GM13977 (cell line): ENCODE measurements around the gene SPG11.
"Not testable (repeated sequence)": the region's sequence is repeated elsewhere in the genome, so short reads cannot be mapped to it uniquely, and the experiment has no call there.

Experiments used
- DNase-seq: peaks from one replicate; pipeline ENCODE4 v3.0.0; 2012; ENCODE audit warnings: low spot score
- in situ Hi-C: fragments of 300-500 bp; cut with MboI; formaldehyde crosslinking; loops from one replicate; pipeline ENCODE4 v1.12.0; 2022; ENCODE audit warnings: low sequenced_read_pairs, low pct_unique_long_range_greater_than_20kb, mixed read lengths, inconsistent platforms; ENCODE audit not compliant: unreplicated experiment
- TF ChIP-seq, protein P1 (sequence below): IDR thresholded peaks from 2 replicates; pipeline ENCODE4 v1.5.1; 2012; ENCODE audit warnings: mild to moderate bottlenecking, control low read depth; ENCODE audit not compliant: insufficient read depth; ENCODE audit errors: extremely low read depth, missing control alignments

Gene SPG11

GRCh38 chr15:44654858-44655257 is 8.6 kb downstream of the SPG11 start:
- no peak for DNase-seq
- in situ Hi-C loops = no loop called here
- TF ChIP-seq, protein P1, sequence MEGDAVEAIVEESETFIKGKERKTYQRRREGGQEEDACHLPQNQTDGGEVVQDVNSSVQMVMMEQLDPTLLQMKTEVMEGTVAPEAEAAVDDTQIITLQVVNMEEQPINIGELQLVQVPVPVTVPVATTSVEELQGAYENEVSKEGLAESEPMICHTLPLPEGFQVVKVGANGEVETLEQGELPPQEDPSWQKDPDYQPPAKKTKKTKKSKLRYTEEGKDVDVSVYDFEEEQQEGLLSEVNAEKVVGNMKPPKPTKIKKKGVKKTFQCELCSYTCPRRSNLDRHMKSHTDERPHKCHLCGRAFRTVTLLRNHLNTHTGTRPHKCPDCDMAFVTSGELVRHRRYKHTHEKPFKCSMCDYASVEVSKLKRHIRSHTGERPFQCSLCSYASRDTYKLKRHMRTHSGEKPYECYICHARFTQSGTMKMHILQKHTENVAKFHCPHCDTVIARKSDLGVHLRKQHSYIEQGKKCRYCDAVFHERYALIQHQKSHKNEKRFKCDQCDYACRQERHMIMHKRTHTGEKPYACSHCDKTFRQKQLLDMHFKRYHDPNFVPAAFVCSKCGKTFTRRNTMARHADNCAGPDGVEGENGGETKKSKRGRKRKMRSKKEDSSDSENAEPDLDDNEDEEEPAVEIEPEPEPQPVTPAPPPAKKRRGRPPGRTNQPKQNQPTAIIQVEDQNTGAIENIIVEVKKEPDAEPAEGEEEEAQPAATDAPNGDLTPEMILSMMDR = no peak

GRCh38 chr15:44647637-44648036 is 15.8 kb downstream of the SPG11 start:
- no peak for DNase-seq
- in situ Hi-C loops = no loop called here

DNA sequence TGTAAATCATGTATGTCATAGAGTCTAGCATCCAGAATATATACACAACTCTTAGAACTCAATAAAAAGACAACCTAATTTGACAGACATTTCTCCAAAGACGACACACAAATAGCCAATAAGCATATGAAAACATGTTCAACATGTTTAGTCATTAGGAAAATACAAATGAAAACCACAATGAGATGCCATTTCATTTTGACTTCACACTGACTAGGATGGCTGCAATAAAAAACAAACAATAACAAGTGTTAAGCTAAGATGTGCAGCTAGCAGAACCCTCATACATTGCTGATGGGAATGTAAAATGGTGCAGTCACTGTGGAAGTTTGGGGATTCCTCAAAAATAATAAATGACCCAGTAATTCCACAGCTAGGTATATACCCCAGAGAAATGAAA is 16.4 kb downstream of the SPG11 start:
- DNase-seq = no peak
- in situ Hi-C loops = no loop called here
- TF ChIP-seq, protein P1 = no peak

More at GRCh38 chr15:44647637-44648036, 15.8 kb downstream of the SPG11 start:
- TF ChIP-seq, protein P1 = no peak

- TF ChIP-seq, protein P1 = no peak
- no peak for DNase-seq
- in situ Hi-C loops = no loop called here
Observed at GRCh38 chr15:44646460-44646859, 17.0 kb downstream of the SPG11 start.

GRCh38 chr15:44641651-44642050 is 21.8 kb downstream of the SPG11 start:
- no peak for DNase-seq
- in situ Hi-C loops = no loop called here
- TF ChIP-seq, protein P1 = no peak

- no peak for DNase-seq
- TF ChIP-seq, protein P1 = no peak
- in situ Hi-C loops = no loop called here
Observed at GRCh38 chr15:44636976-44637375, 26.5 kb downstream of the SPG11 start.

GRCh38 chr15:44633603-44634002 is 29.9 kb downstream of the SPG11 start:
- TF ChIP-seq, protein P1 = no peak
- in situ Hi-C loops = no loop called here
- no peak for DNase-seq

GRCh38 chr15:44625286-44625685 is 38.2 kb downstream of the SPG11 start:
- in situ Hi-C loops, DNase-seq: not testable (repeated sequence)
